ENCODE measurements around the gene BNC2. TPM values are rescaled to one million over a fixed set of nuclear protein-coding genes. Genes with fewer than 3 reads are reported as not detected.

Gene BNC2
- total and polyA plus RNA-seq, 2 donors (not counting 1 experiment from before 2014, with no cell fraction given): 34.7 to 39.1 TPM

DNA sequence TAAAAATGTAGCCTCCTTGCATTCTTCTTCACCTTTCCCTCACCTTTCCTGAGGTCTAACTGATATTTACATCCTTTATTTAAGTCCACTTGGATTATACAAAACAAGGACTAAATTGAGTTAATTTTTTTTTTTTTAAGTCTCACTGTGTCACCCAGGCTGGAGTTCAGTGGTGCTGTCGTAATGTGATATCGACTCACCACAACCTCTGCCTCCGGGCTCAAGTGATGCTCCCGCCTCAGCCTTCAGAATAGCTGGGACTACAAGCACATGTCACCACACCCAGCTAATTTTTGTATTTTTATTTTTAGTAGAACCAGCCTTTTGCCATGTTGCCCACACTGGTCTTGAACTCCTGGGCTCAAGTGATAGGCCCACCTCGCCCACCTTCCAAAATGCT is 195.3 kb downstream of the BNC2 start:
- TF ChIP-seq, protein P1, sequence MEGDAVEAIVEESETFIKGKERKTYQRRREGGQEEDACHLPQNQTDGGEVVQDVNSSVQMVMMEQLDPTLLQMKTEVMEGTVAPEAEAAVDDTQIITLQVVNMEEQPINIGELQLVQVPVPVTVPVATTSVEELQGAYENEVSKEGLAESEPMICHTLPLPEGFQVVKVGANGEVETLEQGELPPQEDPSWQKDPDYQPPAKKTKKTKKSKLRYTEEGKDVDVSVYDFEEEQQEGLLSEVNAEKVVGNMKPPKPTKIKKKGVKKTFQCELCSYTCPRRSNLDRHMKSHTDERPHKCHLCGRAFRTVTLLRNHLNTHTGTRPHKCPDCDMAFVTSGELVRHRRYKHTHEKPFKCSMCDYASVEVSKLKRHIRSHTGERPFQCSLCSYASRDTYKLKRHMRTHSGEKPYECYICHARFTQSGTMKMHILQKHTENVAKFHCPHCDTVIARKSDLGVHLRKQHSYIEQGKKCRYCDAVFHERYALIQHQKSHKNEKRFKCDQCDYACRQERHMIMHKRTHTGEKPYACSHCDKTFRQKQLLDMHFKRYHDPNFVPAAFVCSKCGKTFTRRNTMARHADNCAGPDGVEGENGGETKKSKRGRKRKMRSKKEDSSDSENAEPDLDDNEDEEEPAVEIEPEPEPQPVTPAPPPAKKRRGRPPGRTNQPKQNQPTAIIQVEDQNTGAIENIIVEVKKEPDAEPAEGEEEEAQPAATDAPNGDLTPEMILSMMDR (conservative IDR thresholded peaks at IDR 0.05 in 1 of 2, IDR thresholded peaks at IDR 0.05 in 1 of 2; ENCODE audit: low read depth in 1 of 2, low read length in 2 of 2): no peak
- TF ChIP-seq EZH2 (IDR thresholded peaks at IDR 0.05; ENCODE audit: low read length, missing control alignments): no peak
- no peak overlapping the region for H2AFZ ChIP-seq (ENCODE audit: low read length)
- H3K9ac ChIP-seq (ENCODE audit: insufficient read depth, low read length): no peak overlapping the region
- H3K4me1 ChIP-seq (ENCODE audit: control insufficient read depth, extremely low read depth, insufficient read depth, low read length): peaks cover 21% of the 10 kb centered on the region
- no peaks in the 10 kb centered on the region for H4K20me1 ChIP-seq (ENCODE audit: control insufficient read depth, extremely low read depth, insufficient read depth, low read length)
- peaks cover 15% of the 10 kb centered on the region for H3K79me2 ChIP-seq (ENCODE audit: control insufficient read depth, insufficient read depth, low read length)
- H3K4me3 ChIP-seq (replicated peaks in 1 of 4; ENCODE audit: control extremely low read depth in 1 of 4, insufficient read depth in 1 of 4, low read depth in 3 of 4, low read length in 4 of 4): no peak overlapping the region
- H3K27ac ChIP-seq (ENCODE audit: insufficient read depth, low read length): no peak overlapping the region
- H3K4me2 ChIP-seq (ENCODE audit: extremely low read depth, insufficient read depth, low read length): no peak overlapping the region
- DNase-seq (ENCODE audit: low read depth in 2 of 2): no peak
- H3K27me3 ChIP-seq (ENCODE audit: control insufficient read depth, insufficient read depth, low read length): no peaks in the 10 kb centered on the region
- H3K36me3 ChIP-seq (ENCODE audit: control insufficient read depth, insufficient read depth, low read length): peaks cover 2% of the 10 kb centered on the region
- no peaks in the 10 kb centered on the region for H3K9me3 ChIP-seq (ENCODE audit: control insufficient read depth, insufficient read depth, low read depth, low read length)

DNA sequence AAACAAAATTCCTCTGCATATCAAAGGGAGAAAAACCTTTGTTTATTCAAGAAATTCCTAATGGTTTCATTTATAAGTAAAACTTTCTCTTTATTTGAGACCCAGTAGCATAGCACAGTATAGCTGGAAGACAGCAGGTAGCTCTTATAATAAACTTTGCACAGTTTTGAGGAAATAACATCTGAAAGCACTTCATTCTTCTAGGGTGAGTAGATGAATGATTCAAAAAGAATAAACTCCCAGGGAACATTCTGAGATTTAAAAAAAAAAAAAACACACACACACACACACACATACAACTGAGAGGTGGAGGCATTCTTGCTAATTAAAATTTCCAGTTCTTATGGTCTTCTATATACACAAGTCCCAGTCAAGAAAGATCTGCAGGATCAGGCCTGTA is 197.3 kb downstream of the BNC2 start:
- peak in 1 of 2 donors; percentile 46 for DNase-seq (ENCODE audit: low read depth in 2 of 2)
- no peak overlapping the region for H3K4me2 ChIP-seq (ENCODE audit: extremely low read depth, insufficient read depth, low read length)

DNA sequence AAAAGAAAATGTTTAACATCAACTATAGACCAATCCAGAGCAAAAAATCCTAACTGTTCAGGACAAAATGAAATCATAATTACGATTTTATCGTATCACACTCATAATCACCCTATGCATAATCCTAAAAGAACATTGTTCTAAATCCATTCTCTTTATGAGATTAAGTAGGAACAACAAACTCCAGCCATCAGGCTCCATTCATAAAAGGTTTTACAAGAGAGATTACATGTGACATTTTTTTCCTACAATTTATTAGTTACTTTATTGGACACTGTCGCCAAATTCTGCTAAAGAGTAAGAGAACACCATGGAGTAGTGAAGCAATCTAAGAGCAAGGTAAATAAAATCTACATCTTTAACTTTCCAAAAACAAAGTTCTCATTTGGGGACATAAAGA is 198.0 kb downstream of the BNC2 start:
- Histone ChIP-seq H3K79me2 (ENCODE audit: control insufficient read depth, insufficient read depth, low read length) (peaks cover 28% of the 10 kb centered on the region), H3K4me2 (ENCODE audit: extremely low read depth, insufficient read depth, low read length) (peak overlapping the region; percentile 18), H2AFZ (ENCODE audit: low read length) (no peak overlapping the region), H3K9me3 (ENCODE audit: control insufficient read depth, insufficient read depth, low read depth, low read length) (no peaks in the 10 kb centered on the region), H3K9ac (ENCODE audit: insufficient read depth, low read length) (no peak overlapping the region), H3K4me1 (ENCODE audit: control insufficient read depth, extremely low read depth, insufficient read depth, low read length) (peaks cover 15% of the 10 kb centered on the region), H3K36me3 (ENCODE audit: control insufficient read depth, insufficient read depth, low read length) (peaks cover 2% of the 10 kb centered on the region), H3K27ac (ENCODE audit: insufficient read depth, low read length) (peak overlapping the region; percentile 8), H4K20me1 (ENCODE audit: control insufficient read depth, extremely low read depth, insufficient read depth, low read length) (no peaks in the 10 kb centered on the region), H3K27me3 (ENCODE audit: control insufficient read depth, insufficient read depth, low read length) (no peaks in the 10 kb centered on the region), H3K4me3 (replicated peaks in 1 of 4; ENCODE audit: control extremely low read depth in 1 of 4, insufficient read depth in 1 of 4, low read depth in 3 of 4, low read length in 4 of 4) (no peak overlapping the region)
- TF ChIP-seq, protein P1 (conservative IDR thresholded peaks at IDR 0.05 in 1 of 2, IDR thresholded peaks at IDR 0.05 in 1 of 2; ENCODE audit: low read depth in 1 of 2, low read length in 2 of 2): no peak
- TF ChIP-seq EZH2 (IDR thresholded peaks at IDR 0.05; ENCODE audit: low read length, missing control alignments): no peak
- no peak for DNase-seq (ENCODE audit: low read depth in 2 of 2)

More for the DNA sequence above, 197.3 kb downstream of the BNC2 start:
- no peak overlapping the region for H3K4me3 ChIP-seq (replicated peaks in 1 of 4; ENCODE audit: control extremely low read depth in 1 of 4, insufficient read depth in 1 of 4, low read depth in 3 of 4, low read length in 4 of 4)
- H3K79me2 ChIP-seq (ENCODE audit: control insufficient read depth, insufficient read depth, low read length): peaks cover 23% of the 10 kb centered on the region
- no peak overlapping the region for H3K27ac ChIP-seq (ENCODE audit: insufficient read depth, low read length)
- H3K4me1 ChIP-seq (ENCODE audit: control insufficient read depth, extremely low read depth, insufficient read depth, low read length): peaks cover 15% of the 10 kb centered on the region
- H2AFZ ChIP-seq (ENCODE audit: low read length): no peak overlapping the region
- H4K20me1 ChIP-seq (ENCODE audit: control insufficient read depth, extremely low read depth, insufficient read depth, low read length): no peaks in the 10 kb centered on the region
- no peaks in the 10 kb centered on the region for H3K9me3 ChIP-seq (ENCODE audit: control insufficient read depth, insufficient read depth, low read depth, low read length)
- H3K36me3 ChIP-seq (ENCODE audit: control insufficient read depth, insufficient read depth, low read length): peaks cover 2% of the 10 kb centered on the region
- TF ChIP-seq, protein P1 (conservative IDR thresholded peaks at IDR 0.05 in 1 of 2, IDR thresholded peaks at IDR 0.05 in 1 of 2; ENCODE audit: low read depth in 1 of 2, low read length in 2 of 2): no peak
- TF ChIP-seq EZH2 (IDR thresholded peaks at IDR 0.05; ENCODE audit: low read length, missing control alignments): no peak
- H3K27me3 ChIP-seq (ENCODE audit: control insufficient read depth, insufficient read depth, low read length): no peaks in the 10 kb centered on the region
- no peak overlapping the region for H3K9ac ChIP-seq (ENCODE audit: insufficient read depth, low read length)

All from fibroblast of lung (primary cell).